AG04449 (cell line): Measurements from ENCODE around the gene C10orf67.
"Not testable (repeated sequence)": the region's sequence is repeated elsewhere in the genome, so short reads cannot be mapped to it uniquely, and the experiment has no call there.

Source experiments
- CTCF ChIA-PET: fragments of 350-600 bp; formaldehyde crosslinking; extraction: SDS; loops from one replicate; lab custom pipeline; 2021; ENCODE audit warnings: antibody characterized with exemption; lab: Yijun Ruan, JAX
- POLR2A ChIA-PET: fragments of 400-600, 350-600 bp; formaldehyde crosslinking; extraction: SDS; loops from one replicate; lab custom pipeline; 2020; ENCODE audit warnings: antibody characterized with exemption, inconsistent platforms; lab: Yijun Ruan, JAX
- DNase-seq: peaks from one replicate; pipeline ENCODE4 v3.0.0-alpha.2; 2010; ENCODE audit warnings: low read depth, low spot score
- H3K4me3 ChIP-seq: 2 replicates; pipeline ENCODE4 v1.5.1; 2011; ENCODE audit warnings: low read depth, mild to moderate bottlenecking, control low read depth, low read length
- TF ChIP-seq, protein P1 (sequence below): IDR thresholded peaks from one replicate; pipeline ENCODE4 v1.5.1; 2011; ENCODE audit warnings: mild to moderate bottlenecking, moderate library complexity, low read length, control low read depth, inconsistent platforms; ENCODE audit not compliant: insufficient read depth; ENCODE audit errors: missing control alignments

C10orf67 gene

GRCh38 chr10:23262928-23263327, 81.7 kb downstream of the C10orf67 start:
- TF ChIP-seq, protein P1, sequence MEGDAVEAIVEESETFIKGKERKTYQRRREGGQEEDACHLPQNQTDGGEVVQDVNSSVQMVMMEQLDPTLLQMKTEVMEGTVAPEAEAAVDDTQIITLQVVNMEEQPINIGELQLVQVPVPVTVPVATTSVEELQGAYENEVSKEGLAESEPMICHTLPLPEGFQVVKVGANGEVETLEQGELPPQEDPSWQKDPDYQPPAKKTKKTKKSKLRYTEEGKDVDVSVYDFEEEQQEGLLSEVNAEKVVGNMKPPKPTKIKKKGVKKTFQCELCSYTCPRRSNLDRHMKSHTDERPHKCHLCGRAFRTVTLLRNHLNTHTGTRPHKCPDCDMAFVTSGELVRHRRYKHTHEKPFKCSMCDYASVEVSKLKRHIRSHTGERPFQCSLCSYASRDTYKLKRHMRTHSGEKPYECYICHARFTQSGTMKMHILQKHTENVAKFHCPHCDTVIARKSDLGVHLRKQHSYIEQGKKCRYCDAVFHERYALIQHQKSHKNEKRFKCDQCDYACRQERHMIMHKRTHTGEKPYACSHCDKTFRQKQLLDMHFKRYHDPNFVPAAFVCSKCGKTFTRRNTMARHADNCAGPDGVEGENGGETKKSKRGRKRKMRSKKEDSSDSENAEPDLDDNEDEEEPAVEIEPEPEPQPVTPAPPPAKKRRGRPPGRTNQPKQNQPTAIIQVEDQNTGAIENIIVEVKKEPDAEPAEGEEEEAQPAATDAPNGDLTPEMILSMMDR: no peak
- no peak overlapping the region for H3K4me3 ChIP-seq
- ChIA-PET POLR2A (no interaction called here), CTCF (no interaction called here)
- no peak for DNase-seq

DNA sequence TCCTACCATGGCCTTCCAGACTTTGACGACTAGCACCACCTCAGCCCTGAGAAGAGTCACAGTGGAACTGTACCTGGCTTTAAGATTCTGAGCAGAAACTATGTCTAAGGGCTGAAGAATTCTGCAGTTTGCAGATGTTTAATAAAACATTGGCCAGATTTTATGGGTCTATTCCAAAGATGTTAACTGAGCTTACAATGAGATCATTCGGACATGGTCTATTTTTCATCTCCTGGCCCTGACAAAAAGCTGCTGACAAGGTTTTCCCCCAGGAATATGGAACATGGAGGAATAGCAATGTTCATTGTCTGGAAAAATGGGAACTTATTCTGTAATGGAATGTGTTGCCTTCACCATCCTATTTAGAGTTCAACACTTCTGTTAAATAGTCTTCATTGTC, 86.1 kb downstream of the C10orf67 start:
- CTCF ChIA-PET: no interaction called here
- no peak for DNase-seq
- TF ChIP-seq, protein P1: no peak
- POLR2A ChIA-PET: no interaction called here
- H3K4me3 ChIP-seq: no peak overlapping the region

DNA sequence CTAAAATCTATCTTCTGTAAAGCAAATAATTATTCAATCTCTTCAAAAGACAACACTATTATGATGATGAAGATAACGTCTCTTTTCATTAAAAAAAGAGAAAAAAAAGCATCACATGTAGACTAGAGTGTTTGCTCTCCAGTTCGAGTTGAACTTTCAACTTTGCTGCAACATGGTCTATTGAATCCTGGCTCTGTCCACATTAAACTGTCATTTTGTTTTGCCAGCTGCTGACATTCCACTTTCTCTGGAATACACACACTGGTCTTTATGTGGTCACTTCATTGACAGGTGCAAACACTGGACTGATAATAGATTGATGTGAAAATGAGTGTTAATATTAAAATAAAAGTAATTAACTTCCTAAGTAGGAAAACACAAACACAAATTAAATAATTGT, 90.8 kb downstream of the C10orf67 start:
- POLR2A ChIA-PET: no interaction called here
- H3K4me3 ChIP-seq: no peak overlapping the region
- TF ChIP-seq, protein P1: no peak
- CTCF ChIA-PET: no interaction called here
- DNase-seq: no peak

GRCh38 chr10:23252859-23253258, 91.7 kb downstream of the C10orf67 start:
- DNase-seq, POLR2A ChIA-PET, CTCF ChIA-PET, H3K4me3 ChIP-seq: not testable (repeated sequence)

DNA sequence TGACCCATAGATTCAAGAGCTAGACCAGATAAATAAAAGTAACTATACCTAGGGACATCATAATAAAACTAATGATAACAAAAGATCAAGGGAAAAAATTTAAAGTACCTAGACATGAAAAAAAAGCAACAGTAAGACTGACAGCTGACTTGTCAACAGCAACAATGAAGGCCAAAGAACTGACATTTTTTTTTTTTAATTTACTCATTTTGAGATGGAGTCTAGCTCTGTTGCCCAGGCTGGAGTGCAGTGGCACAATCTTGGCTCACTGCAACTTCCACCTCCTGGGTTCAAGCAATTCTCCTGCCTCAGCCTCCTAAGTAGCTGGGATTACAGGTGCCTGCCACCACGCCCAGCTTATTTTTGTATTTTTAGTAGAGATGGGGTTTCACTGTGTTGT, 102.8 kb downstream of the C10orf67 start:
- CTCF ChIA-PET: interaction anchor here (1.2 kb wide), 1 partner anchor 83 kb away, joined by 3 read pairs; no protein-coding TSS in a partner anchor
- POLR2A ChIA-PET, DNase-seq, H3K4me3 ChIP-seq: not testable (repeated sequence)

DNA sequence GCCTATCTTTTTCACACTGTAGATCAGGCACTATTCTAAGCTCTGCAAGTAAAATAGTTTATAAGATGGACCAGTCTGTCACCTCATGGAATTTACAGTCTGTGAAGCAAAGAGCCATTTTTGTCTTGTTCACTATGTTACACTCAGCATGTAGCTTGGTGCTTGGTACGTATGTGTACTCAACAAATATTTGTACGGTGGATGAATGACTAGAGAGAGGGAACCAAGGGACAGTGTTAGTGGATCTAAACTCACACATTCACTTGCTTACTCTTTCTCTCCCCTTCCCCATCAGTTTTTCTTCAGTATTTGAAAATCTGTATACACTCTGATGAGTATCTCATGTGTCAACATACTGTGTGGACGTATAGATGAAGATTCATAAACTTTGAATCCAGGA, 106.6 kb downstream of the C10orf67 start:
- POLR2A ChIA-PET: no interaction called here
- DNase-seq: no peak
- TF ChIP-seq, protein P1: no peak
- no peak overlapping the region for H3K4me3 ChIP-seq
- CTCF ChIA-PET: no interaction called here

GRCh38 chr10:23230582-23230981, 114.0 kb downstream of the C10orf67 start:
- TF ChIP-seq, protein P1: no peak
- DNase-seq: no peak
- ChIA-PET CTCF (no interaction called here), POLR2A (no interaction called here)
- H3K4me3 ChIP-seq: no peak overlapping the region
